Gastrocnemius medialis (tissue), 4 donors: ENCODE measurements around the gene ATP6V1B1. TPM values are rescaled to one million over a fixed set of nuclear protein-coding genes. Genes with fewer than 3 reads are reported as not detected.
"Not testable (repeated sequence)": the region's sequence is repeated elsewhere in the genome, so short reads cannot be mapped to it uniquely, and the experiment has no call there.

Source experiments
- ATAC-seq, 2 donors: fragments of 150-250 bp; one replicate each; pipeline ENCODE4 v1.9.1; 2016
- DNase-seq, 2 donors: peaks; one replicate each; pipeline ENCODE4 v3.0.0-alpha.2; 2019
- H3K27ac ChIP-seq, 4 donors: fragments of 200-600 bp; sonication (generic); 1 replicate in 1 of 4; 2 replicates in 3 of 4; pipeline ENCODE4 v1.5.1; 2016 to 2018; ENCODE audit warnings: mild to moderate bottlenecking in 2 of 4, moderate library complexity in 1 of 4
- H3K27me3 ChIP-seq, 3 donors: fragments of 200-600 bp; sonication (generic) in 2 of 3; 1 replicate in 1 of 3; 2 replicates in 2 of 3; pipeline versions ENCODE4 v1.5.1 to v1.6.0; 2016 to 2019; ENCODE audit warnings: mild to moderate bottlenecking in 1 of 3, moderate library complexity in 1 of 3
- H3K36me3 ChIP-seq, 2 donors: fragments of 200-600 bp; sonication (generic) in 1 of 2; one replicate each; pipeline ENCODE4 v1.5.1; 2017 to 2018
- H3K4me1 ChIP-seq, 2 donors: fragments of 200-600 bp; sonication (generic) in 1 of 2; one replicate each; pipeline ENCODE4 v1.5.1; 2016 to 2017; ENCODE audit warnings: mild to moderate bottlenecking in 2 of 2
- H3K4me3 ChIP-seq, 4 donors: fragments of 200-600 bp; sonication (generic) in 3 of 4; 1 replicate in 1 of 4; 2 replicates in 3 of 4; pipeline ENCODE4 v1.5.1; 2016 to 2019; ENCODE audit warnings: mild to moderate bottlenecking in 2 of 4
- H3K9me3 ChIP-seq, 3 donors: fragments of 200-600 bp; sonication (generic) in 2 of 3; 1 replicate in 1 of 3; 2 replicates in 2 of 3; pipeline ENCODE4 v1.5.1; 2016 to 2019
- POLR2A ChIP-seq, 2 donors: fragments of 450-650 bp; IDR thresholded peaks; one replicate each; pipeline ENCODE4 v1.6.1; 2017; ENCODE audit warnings: antibody characterized with exemption in 2 of 2, mild to moderate bottlenecking in 2 of 2, moderate library complexity in 2 of 2
- in situ Hi-C, 4 donors: fragments of 200-750 bp; cut with MboI; loops; one replicate each; pipeline versions ENCODE4 v1.15.0 to v1.8.0; 2017; ENCODE audit warnings: low sequenced_read_pairs in 4 of 4
- intact Hi-C: fragments of 100-400 bp; cut with DNase I; formaldehyde crosslinking; loops from one replicate; pipeline ENCODE4 v1.15.1; 2023; ENCODE audit warnings: low total_unique reads
- total RNA-seq, 4 donors: library from RNA; depleted of rRNA; stranded (reverse); fragments of >200 nt; gene quantifications; one replicate each; pipeline versions ENCODE4 v1.1.0 to v1.2.3, GENCODE V29; 2016
- TF ChIP-seq, protein P1 (sequence below), 5 experiments: fragments of 450-650 bp in 3 of 5; fragments of 200-600 bp in 2 of 5; sonication (generic) in 2 of 5; IDR thresholded peaks in 4 of 5; conservative IDR thresholded peaks in 1 of 5; 1 replicate in 4 of 5; 2 replicates in 1 of 5; pipeline ENCODE4 v1.5.1; 2016 to 2019; ENCODE audit warnings: antibody characterized with exemption in 5 of 5, mild to moderate bottlenecking in 3 of 5, moderate library complexity in 3 of 5

The ATP6V1B1 gene
- total RNA-seq, 4 donors from 2014 or later, result 2.3 TPM; not detected in 3

DNA sequence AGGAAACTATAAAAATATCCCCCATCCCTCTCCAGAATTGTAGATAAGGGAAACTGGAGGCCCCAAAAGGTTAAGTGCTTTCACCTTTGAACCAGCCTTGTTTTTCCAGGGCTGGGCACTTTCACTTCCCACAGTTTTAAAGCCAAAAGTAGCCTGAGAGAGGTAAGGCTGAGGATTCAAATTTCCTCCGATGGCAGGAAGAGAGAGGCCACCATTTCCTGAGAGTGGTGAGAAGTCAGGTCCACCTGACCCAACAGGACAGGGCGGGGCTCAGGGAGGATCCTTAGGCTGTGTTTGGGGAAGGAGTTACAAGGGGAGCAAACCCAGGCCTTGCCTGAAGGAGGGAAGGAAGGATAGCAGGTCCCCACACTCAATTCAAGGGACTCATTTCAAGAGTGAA lies 63.7 kb downstream of the ATP6V1B1 start:
- H3K36me3 ChIP-seq, result no peaks in the 10 kb centered on the region
- ATAC-seq (no peak), DNase-seq (no peak)
- no peaks in the 10 kb centered on the region for H3K27me3 ChIP-seq
- TF ChIP-seq POLR2A (IDR thresholded peaks at IDR 0.05), result no peak
- TF ChIP-seq, protein P1, sequence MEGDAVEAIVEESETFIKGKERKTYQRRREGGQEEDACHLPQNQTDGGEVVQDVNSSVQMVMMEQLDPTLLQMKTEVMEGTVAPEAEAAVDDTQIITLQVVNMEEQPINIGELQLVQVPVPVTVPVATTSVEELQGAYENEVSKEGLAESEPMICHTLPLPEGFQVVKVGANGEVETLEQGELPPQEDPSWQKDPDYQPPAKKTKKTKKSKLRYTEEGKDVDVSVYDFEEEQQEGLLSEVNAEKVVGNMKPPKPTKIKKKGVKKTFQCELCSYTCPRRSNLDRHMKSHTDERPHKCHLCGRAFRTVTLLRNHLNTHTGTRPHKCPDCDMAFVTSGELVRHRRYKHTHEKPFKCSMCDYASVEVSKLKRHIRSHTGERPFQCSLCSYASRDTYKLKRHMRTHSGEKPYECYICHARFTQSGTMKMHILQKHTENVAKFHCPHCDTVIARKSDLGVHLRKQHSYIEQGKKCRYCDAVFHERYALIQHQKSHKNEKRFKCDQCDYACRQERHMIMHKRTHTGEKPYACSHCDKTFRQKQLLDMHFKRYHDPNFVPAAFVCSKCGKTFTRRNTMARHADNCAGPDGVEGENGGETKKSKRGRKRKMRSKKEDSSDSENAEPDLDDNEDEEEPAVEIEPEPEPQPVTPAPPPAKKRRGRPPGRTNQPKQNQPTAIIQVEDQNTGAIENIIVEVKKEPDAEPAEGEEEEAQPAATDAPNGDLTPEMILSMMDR (IDR thresholded peaks at IDR 0.05 in 4 of 5, conservative IDR thresholded peaks at IDR 0.05 in 1 of 5), result no peak
- no peak overlapping the region for H3K27ac ChIP-seq
- H3K4me1 ChIP-seq, result peaks cover 0 to 11% of the 10 kb centered on the region in 2 donors
- in situ Hi-C loops, result no loop called here
- intact Hi-C loops, result no loop called here
- H3K4me3 ChIP-seq, result no peak overlapping the region
- no peaks in the 10 kb centered on the region for H3K9me3 ChIP-seq

DNA sequence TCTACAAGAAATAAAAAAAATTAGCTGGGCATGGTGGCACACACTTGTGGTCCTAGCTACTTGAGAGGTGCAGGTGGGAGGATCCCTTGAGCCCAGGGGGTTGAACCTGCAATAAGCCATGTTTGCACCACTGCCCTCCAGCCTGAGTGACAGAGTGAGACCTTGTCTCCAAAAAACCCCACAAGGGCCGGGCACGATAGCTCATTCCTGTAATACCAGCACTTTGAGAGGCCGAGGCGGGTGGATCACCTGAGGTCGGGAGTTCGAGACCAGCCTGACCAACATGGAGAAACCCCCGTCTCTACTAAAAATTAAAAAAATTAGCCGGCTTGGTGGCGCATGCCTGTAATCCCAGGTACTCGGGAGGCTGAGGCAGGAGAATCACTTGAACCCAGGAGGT lies 64.2 kb downstream of the ATP6V1B1 start:
- H3K9me3 ChIP-seq, H3K36me3 ChIP-seq, ATAC-seq, H3K4me3 ChIP-seq, H3K27me3 ChIP-seq, H3K27ac ChIP-seq, in situ Hi-C loops, DNase-seq, intact Hi-C loops: not testable (repeated sequence)
- peaks cover 0 to 11% of the 10 kb centered on the region in 2 donors for H3K4me1 ChIP-seq

DNA sequence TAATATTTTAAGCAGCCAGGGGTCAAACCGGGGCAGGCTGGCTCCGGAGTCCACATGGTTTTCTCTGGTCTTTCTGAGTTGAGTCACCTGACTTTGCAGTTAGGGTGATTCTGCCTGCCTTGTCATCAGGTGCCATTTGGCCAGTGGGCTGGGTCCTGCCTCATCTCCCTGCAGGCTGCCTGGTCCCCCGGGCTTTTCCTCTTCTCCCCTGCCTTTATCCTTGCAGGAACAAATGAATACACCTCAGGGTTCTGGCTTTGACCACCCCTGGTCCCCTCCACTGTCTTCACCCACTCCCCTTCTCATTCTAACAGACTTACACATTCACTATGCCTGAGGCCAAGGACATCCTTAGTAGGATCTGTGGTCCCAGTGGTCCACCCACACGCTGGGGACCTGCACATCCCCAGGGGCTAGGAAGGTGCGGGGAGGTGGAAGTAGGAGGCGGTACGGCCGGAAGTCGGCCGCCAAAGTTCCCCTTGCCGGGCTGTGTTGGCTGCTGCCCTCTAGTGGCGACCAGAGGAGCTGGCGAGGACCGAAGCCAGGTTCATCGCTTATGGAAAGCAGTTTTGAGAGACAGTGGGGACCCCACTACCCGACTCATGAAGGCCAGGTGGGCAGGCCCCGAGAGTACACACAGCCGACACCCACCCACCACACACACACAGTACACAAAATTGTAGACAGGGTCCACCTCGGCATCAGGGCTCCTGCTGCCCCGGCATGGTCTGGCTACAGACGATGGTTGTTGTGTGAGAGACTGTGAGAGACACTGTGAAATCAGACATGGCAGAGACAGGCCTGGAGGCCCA lies 65.3 kb downstream of the ATP6V1B1 start:
- no peak overlapping the region for H3K27ac ChIP-seq
- H3K27me3 ChIP-seq, result no peaks in the 10 kb centered on the region
- no peaks in the 10 kb centered on the region for H3K36me3 ChIP-seq
- intact Hi-C loops, result no loop called here
- DNase-seq (peak; percentile 29 to 57), ATAC-seq (peak; percentile 54 to 90)
- TF ChIP-seq, protein P1 (IDR thresholded peaks at IDR 0.05 in 4 of 5, conservative IDR thresholded peaks at IDR 0.05 in 1 of 5), result peak; percentile 60 to 95 (median 82)
- no peak for TF ChIP-seq POLR2A (IDR thresholded peaks at IDR 0.05)
- peaks cover 0 to 6% of the 10 kb centered on the region in 2 donors for H3K4me1 ChIP-seq
- H3K4me3 ChIP-seq, result peak overlapping the region; percentile 30 to 53 (median 42)
- in situ Hi-C loops, result no loop called here
- H3K9me3 ChIP-seq, result no peaks in the 10 kb centered on the region

DNA sequence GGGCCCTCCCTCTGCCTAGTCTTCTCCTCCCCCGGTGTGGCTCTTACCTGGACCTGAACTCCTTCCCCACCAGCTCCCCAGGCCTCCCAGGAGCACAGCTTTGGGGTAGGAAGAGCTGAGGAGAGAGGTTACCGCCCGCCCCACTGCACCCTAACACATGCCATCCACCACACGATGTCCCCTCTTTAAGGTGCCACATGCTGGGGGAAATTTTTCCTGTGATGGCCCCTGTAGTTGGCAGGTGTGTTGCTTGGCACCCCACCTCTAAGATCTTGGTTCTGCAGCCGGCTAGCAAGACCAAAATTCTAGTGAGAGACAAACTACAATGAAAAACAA lies 65.9 kb downstream of the ATP6V1B1 start:
- intact Hi-C loops (no loop called here), in situ Hi-C loops (no loop called here)
- Histone ChIP-seq H3K36me3 (no peaks in the 10 kb centered on the region), H3K27me3 (no peaks in the 10 kb centered on the region), H3K27ac (no peak overlapping the region), H3K9me3 (no peaks in the 10 kb centered on the region), H3K4me1 (peaks cover 0 to 6% of the 10 kb centered on the region in 2 donors), H3K4me3 (no peak overlapping the region)
- ATAC-seq, result no peak
- DNase-seq, result no peak
- TF ChIP-seq POLR2A (IDR thresholded peaks at IDR 0.05), result no peak

DNA sequence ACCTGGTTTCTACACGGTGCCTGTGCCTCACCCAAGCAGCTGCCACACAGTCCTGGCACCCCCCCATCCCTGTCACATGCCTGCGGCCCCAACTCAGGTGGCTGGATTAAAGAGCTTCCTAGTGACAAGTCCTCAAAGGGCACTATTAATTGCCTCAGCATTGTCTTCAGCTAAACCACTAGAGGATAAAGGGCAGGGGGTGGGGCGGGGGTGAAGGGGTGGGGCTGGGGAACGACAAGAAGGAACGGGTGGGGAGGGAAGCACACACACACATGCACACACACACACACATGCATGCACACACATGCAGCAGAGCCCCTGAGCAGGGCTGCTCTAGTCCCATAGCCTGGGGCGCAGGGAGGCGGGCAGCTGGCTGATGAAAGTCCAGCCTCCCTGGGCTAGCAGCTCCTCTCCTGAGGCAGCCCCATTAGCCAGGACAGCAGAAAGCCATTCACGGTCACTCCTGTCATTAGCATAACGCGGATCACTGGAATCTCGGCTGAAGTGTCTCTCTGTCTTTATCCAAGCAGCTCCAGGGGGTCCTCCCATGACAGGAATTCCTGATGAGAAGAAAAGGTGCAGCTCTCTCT lies 66.4 kb downstream of the ATP6V1B1 start:
- Histone ChIP-seq H3K27ac (no peak overlapping the region), H3K4me3 (no peak overlapping the region), H3K27me3 (no peaks in the 10 kb centered on the region), H3K36me3 (no peaks in the 10 kb centered on the region), H3K9me3 (no peaks in the 10 kb centered on the region), H3K4me1 (peaks cover 0 to 6% of the 10 kb centered on the region in 2 donors)
- in situ Hi-C loops, result no loop called here
- intact Hi-C loops, result no loop called here
- no peak for TF ChIP-seq POLR2A (IDR thresholded peaks at IDR 0.05)
- TF ChIP-seq, protein P1 (IDR thresholded peaks at IDR 0.05 in 4 of 5, conservative IDR thresholded peaks at IDR 0.05 in 1 of 5), result no peak
- ATAC-seq (no peak), DNase-seq (no peak)
